GM21360 (cell line): Measurements from ENCODE around the gene CSNK1E.

Experiments used
- ATAC-seq: cut with Tn5 transposase; IDR thresholded peaks from one replicate; pipeline ENCODE4 v1.9.1; 2021; ENCODE audit warnings: mild to moderate bottlenecking, moderate library complexity; ENCODE audit not compliant: unreplicated experiment

Gene CSNK1E

DNA sequence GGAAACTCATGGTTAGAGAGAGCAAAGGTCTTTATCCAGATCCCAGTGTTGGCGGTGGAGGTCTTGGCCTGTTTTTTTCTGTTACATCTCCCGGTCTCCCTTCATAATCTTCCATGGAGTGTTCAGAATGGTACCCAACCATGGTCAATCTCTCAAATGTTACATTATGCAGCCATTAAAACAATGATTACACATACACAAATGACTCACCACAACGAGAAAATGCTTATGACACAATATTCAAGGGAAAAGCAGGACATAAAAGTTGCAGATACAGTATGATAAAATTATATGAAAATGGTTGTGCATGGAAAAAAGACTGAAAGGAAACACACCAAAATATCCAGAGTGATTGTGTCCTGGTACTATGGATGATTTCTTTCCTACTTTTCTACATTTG lies 17.8 kb upstream of the CSNK1E start:
- no peak for ATAC-seq

DNA sequence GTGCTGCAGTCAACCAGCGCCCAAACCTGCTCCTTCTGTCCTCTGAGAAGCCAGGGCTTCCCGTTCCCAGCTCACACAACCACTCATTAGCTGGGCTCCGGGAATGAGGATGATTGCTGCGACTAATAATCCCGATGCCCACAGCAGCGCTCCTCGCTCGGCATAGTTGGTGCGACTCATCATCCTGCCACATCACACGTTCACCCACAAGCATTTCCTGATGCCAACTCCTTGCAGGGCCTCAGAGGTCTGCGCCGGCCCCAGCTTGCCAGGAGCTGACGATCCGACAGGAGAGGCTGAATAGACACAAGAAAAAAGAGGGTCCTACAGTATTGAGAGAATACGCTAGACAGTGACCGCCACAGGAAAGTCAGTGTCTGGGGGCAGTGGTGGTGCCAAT lies 10.6 kb upstream of the CSNK1E start:
- ATAC-seq, result no peak

DNA sequence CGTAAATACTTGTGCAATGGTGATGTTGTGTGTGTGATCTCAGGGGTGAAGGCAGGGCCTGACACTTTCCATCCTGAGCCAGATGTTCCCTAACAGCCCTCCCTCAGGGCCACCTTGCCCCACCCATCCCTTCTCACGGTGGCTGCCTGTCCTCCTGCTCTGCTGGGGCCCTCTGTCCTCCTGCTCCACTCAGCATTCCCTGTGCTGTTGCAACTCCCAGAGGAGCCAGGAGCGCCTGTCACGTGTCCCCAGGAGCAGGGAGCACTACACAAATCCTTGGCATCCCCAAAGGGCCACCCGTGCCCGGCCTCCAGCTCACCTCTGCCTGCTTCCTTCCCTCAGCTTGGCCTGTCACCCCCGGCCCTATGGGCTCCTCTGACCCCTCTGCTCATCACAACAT lies 10.2 kb upstream of the CSNK1E start:
- ATAC-seq, result no peak

DNA sequence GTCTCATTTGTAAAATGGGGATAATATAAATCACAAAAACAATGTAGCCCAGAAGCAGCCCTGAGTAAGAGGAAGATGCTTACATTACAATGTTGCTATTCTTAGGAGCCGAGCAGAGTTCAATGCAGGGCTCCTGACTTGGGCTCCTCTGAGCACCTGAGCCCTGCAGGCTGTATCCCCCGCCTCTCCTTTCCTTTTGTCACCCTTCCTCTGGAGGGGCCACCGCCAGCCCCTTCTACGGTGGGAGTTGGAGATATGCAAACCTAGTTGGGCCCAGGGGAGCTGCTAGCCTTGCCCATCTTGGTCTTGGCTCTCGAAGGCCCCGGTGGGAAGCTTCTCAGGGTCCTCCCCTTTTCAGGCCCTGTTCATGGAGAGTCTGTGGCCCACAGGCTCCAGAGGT lies 8.4 kb upstream of the CSNK1E start:
- no peak for ATAC-seq

DNA sequence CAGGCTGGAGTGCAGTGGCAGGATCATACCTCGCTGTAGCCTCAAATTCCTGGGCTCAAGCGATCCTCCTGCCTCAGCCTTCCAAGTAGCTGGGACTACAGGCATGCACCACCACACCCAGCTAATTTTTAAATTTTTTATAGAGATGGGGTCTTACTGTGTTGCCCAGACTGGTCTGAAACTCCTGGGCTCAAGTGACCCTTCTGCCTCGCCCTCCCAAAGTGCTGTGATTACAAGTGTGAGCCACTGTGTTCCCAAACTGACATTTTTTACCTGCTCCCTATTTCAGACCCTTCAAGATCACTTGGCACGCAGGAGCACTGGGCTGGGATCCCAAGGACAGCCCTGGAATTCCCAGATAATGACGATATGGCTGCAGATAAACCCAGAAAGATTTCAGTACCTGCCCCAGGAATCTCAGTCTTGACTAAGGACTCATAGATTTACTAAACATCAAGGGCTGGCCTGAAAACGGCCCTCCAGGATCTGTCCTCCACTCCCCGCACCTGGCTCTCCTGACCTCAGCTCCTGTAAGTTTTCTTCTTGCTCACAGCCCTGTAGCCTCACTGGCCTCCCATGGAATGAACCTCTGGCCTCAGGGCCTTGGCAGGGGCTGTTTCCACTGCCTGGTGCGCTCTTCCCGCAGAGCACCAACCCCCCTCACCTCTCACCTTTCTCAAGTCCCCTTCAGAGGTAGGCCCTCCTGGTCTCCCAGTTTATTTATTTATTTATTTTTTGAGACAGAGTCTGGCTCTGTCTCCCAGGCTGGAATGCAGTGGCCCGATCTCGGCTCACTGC lies 3.6 kb upstream of the CSNK1E start:
- ATAC-seq, result no peak

DNA sequence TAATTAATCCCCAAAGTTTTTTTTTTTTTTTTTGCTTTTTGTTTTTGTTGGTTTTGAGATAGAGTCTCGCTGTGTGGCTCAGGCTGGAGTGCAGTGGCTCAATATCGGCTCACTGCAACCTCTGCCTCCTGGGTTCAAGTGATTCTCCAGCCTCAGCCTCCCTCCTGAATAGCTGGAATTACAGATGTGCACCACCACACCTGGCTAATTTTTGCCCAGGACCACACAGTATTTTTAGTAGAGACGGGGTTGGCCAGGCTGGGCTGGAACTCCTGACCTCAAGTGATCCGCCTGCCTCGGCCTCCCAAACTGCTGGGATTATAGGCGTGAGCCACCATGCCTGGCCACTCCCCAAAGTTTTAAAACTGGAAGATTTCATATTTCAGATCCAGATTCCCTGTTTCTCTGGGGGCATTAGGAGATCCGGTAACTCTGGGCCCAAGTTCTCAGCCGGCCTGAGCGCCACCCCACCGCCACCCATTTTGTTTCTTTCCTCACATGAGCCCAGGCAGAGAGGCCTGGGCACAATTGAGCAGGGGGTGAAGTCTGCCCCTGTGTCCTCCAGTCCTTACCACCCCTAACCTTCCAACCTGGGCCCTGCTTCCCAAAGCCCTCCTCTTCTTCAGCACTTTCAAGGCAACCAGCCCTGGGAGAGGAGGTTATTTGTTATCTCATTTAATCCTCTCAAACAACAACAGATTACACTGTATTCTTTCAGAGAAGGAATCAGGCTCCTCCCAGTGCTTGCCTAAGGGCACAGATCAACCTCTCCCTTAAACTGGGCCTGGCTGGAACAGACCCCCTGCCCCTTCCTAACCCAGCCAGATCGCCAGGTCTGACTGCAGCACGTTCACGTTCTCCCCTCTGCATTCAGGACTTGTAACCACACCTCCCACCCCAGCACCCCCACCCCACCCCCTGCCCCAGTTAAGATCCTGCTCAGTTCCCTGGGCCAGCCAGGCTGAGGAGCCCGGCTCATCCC lies 1.9 kb upstream of the CSNK1E start:
- ATAC-seq, result no peak

DNA sequence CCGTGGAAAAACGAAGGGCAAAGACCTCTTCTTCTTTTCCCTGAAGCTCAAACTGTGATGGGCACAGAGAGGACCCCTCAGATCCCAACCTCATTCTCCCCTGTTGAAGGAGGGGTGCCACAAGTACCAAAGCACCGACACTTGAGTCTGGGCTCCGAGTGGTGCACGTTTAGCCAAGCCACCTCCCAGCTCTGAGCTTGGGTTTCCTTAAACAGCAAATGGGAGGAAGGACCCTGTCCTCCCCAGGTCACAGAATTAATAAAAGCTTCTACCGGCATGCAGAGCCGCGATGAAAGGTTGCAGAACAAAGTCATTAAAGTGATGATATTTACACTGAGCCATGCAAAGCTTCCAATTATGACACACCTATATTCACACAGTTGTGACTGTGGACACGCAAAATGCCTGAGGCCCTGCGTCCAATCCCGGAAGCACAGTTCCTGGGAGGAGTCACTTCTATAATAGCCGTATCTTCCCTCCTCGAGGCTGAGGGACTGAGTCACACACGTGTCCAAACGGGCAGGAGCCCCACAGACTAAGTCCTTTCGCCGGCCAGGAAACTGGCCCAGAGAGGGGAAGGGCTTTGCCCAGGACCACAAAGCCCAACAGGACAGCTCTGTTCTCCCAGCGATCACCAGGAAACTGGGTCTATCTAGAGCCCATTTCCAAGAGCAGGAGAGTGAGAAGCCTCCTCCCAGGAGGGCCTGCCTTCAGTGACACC lies 922 bp upstream of the CSNK1E start:
- no peak for ATAC-seq

DNA sequence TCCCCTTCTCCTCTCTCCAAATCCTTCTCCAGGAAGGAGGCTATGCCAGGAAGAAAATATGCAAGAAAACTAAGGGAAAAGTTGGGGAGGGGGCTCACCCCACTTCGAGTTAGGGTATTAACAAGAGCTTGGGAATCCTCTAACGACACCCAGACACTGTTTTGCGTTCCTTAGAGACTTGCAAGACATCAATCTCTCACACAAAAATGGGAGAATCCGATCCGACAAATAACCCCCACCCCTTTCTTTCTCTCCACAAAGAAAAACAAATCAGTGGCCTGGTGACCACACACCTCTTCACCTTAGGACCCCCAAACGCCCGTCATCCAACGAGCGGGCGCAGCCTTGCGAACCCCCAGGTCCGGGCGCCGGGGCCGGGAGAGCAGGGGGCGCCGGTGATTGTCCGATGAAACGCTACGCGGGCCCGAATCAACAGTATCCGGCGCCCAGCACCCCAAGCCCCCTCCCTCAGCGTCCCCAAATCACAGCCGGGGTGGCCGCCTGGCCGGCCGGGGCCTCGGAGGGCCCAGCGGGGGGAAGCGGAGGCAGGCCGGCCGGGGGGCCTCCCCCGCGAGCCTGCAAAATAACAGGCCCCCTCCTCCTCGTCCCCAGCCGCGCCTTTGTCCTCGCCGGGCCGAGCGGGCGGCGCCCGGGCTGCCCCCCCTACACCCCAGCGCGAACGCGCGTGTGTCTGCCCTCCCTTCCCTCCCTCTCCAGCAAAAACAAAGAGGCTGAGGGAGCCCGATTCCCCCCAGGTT lies 690 bp downstream of the CSNK1E start:
- no peak for ATAC-seq

DNA sequence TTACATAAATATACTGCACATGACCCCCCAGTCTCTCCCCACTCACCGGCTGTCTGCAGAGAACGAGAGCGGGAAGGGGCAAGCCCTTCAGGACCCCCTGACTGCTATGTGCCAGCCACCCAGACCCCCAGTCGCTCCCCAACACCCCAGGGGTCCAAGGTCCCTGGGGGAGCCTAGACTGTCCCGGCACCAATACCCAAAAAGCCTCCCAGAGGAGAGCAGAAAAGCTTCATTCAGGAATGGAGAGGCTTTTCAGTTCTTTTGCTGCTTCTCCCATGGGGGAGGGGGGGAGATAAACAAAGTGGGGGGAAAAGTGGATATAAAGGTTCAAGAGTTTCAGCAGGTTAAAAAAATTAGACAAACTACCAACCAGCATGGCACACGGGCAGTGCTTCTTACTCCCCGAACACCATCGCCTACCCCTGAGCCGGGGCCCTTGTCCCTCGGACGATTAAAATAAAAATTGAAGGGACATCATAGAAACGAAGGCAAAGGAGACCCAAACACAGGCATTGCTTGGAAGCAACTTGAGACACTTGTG lies 1.3 kb downstream of the CSNK1E start:
- ATAC-seq, result no peak

DNA sequence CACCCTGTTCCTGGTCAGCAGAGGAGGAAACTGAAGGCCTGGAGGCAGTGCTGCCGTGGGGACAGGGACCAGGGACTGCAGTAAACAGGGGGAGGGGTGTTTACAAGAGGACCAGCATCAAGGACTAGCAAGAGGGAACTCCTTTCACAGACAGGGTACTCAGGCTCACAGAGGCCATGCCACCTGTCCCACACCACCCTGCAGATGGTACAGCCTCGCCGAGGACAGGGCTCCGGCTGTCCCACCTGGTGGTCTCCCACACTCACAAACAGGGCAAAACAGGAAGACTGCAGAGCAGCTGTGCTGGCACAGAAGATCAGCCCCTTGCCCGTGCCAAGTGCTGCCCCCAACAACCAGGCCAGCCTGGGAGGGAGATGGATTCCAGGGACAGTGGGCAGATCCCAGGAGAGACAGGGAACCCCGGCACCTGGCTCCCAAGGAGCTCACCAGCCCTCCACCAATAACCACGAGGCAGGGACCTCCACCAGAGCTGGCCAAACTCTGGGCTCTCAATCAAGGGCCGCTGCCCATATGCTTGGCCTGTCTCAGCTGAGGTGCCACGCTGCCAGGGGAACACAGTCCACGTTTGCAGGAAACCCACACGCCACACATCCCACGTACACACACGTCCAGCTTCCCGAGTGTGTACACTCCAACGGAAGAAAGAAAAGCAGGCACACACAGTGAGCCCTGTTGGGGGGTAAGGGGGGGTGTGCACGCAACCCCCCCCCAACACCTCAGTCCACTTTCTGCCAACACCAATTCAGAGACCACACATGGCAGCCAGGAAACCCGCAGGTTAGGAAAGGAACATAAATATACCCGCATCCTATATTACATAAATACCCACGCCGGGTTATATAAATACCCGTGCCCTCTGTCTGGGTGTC lies 2.1 kb downstream of the CSNK1E start:
- ATAC-seq, result no peak

DNA sequence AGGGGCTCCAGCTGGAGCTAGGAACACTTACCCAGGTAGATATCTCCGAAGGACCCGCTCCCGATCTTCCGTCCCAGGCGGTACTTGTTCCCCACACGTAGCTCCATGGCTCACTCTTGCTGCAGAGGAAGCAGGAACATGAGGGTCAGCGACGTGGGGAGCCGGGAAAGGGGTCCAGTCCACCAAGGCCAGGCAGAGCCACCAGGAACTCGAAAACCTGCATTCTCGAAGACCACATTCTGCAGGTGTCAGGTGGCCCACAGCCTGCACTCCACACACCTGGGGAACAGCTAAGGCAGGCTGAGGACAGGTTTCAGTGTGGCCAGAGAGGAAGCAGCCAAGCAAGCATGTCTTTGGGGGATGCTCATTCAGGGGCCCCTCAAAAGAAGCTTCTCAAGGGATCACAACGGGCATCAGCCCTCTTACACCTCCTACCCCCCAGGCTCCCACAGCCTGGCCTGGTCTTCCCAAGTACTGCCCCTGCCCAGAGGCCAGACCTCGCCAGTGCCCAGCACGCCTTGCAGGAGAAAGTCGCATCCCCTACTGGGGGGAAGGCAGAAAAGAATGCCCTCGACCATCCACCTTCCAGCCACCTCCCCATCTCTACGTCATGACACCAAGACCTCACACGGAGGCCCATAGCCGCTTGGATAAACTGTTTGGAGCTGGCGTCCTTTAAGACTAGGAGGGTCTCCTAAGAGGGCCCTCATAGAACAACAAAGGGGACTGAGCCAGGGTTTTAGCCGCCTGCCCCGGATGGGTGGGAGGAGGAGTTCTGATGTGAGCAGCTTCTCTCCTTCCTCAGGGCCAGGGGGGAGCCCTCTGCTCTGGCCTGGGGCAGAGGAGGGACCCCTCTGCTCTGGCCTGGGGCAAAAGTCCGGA lies 2.9 kb downstream of the CSNK1E start:
- no peak for ATAC-seq

DNA sequence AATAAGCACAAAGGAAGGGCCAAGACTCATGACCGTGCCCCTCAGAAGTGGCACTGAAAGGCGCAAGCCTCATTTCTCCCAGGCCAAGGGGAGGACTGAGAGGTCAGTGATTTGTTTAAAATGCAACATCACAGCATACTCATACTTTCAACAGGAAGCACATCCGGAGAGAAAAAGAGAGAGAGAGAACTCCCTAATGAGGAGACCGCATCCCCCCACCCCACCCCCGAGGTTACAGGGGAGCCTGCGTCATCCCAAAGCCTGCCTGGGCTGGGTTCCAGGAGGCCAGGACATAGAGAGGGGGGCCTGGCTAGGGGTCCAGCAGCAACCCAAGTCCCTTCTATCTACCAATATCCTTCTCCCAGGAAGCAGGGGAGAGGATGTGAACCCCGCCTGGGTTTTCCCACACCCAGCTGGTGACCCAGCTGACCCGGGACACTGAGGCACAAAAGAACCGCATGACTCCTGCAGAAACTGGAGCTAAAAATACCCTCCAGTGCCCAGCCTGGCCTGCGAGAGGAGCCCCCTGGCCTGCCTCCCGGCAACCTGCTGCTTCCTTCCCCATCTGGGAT lies 3.8 kb downstream of the CSNK1E start:
- ATAC-seq, result no peak

DNA sequence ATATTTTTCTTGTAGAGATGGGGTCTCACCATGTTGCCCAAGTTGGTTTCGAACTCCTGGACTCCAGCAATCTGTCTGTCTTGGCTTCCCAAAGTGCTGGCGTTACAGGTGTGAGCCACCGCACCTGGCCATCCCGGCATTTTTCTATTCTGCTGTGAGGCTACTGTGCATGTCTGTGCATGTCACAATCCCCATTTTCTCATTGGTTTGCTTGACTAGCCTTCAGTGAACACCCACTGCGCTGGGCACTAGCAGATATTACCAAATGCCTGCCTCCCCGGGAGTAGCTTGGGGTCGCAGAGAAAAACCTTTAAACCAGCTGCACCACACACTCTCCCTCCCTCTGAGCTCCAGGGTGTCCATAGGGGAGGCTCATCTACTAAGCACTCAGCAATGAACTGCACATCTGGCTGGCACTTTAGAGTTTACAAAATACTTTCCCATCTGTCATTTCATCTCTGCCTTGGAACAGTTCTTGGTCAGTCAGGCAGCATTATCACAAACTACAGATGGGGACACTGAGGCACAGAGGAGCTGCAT lies 4.9 kb downstream of the CSNK1E start:
- no peak for ATAC-seq

DNA sequence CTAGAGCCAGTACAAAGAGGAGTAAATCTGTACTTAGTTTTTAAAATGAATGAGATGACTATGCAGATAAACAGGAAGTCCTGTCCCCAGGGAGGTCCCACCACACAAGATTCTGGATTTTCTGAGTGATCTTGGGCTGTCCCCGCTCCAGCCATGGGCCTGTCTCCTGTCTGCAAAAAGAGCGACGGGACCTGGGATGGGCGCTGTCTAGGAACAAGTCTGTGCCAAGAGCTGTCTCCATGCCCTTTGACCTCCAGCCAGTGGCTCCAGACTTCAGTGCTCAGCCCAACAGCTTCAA lies 6.0 kb downstream of the CSNK1E start:
- no peak for ATAC-seq

DNA sequence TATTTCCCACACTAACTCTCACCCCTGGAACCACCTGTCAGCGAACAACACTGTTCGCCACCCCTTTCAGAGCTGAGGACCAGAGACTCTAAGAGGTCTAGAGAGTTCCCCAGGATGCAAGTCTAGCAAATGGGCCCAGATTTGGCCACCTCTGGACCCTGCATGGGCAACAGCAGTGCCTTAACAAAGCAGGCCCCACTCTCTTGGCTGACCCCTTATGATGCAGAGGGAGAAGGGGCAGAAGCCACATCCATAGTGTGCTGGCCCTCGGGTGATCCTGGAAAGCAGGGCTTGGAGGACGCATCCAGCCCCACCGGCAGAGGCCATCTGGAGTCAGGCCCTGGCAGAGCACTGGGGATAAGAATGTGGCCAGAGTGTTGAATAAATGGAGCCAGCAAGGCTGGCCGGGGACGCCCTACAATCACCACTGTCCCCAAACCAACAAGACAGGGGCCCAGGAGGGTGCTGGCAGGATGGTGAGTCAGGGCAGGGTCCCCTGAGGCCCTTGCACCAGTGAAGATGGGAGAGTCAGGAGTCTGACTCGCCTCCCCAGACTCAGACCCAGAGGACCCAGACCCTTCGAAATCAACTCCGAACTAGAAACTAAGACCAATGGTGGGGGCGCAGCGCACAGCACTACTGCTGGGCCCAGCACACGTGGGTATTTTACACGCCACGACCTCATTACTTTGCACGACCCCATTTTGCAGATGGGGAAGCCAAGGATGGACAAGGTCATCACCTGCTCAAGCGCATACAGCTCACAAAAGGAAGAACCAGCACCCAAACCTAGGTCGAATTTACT lies 6.5 kb downstream of the CSNK1E start:
- ATAC-seq, result no peak

DNA sequence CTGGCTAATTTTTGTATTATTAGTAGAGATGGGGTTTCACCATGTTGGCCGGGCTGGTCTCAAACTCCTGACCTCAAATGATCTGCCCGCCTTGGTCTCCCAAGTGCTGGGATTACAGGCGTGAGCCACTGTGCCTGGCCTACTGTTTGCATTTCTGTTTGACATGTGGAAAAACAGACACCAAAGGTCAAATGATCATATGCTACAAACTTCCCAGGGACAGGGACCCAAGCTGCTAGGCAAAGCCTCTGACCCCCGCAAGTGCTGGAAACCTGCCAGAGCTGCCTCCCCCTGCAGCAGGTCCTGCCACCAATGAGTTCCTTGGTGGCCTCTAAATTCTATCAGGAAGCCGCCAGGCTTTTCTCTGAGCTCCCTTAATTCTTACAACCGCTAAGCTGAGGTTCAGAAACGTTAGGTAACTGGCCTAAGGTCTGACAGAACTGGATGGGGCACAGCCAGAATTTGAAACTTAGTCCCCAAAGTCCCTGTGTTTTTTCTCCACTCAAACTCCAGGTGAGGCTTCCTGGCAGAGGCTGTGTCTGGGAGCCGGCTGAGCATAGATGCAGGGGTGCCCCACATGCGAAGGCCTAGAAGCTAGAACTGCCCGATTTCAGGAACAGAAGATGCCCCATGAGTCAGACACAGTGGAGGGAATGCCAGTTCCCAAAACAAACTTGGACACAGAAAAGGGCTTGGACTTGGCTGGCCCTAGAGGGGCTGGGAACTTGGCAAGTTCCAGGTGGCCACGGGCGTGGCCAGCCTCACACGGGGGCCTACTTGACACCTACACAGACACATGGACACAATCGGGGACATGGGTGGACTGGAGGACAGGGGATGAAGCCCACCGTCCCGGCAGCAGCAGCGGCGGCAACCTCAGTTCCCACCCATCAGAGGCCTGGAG lies 7.4 kb downstream of the CSNK1E start:
- ATAC-seq, result no peak
